HG03575 (cell line): ENCODE measurements around the gene HECTD4.

Source experiments
- ATAC-seq: cut with Tn5 transposase; IDR thresholded peaks from one replicate; pipeline ENCODE4 v1.9.1; 2021; ENCODE audit not compliant: unreplicated experiment, insufficient number of reproducible peaks, low FRiP score; ENCODE audit errors: extremely low read depth

Gene HECTD4

DNA sequence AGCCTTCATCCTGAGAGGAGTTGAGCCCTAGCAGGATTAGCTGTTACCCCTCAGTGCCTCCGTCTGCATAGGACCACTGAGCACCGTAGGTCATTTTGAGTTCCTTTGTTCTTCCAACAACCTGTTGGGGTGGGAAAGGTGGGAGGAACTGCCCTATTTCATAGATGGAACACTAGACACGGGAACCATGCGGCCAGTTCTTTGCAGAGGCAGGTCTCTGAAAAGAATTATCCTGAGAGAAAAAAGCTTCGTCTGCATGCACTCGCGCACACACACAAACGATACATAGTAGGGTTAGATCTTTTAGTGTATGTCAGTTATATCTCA is 228.4 kb downstream of the HECTD4 start:
- no peak for ATAC-seq

DNA sequence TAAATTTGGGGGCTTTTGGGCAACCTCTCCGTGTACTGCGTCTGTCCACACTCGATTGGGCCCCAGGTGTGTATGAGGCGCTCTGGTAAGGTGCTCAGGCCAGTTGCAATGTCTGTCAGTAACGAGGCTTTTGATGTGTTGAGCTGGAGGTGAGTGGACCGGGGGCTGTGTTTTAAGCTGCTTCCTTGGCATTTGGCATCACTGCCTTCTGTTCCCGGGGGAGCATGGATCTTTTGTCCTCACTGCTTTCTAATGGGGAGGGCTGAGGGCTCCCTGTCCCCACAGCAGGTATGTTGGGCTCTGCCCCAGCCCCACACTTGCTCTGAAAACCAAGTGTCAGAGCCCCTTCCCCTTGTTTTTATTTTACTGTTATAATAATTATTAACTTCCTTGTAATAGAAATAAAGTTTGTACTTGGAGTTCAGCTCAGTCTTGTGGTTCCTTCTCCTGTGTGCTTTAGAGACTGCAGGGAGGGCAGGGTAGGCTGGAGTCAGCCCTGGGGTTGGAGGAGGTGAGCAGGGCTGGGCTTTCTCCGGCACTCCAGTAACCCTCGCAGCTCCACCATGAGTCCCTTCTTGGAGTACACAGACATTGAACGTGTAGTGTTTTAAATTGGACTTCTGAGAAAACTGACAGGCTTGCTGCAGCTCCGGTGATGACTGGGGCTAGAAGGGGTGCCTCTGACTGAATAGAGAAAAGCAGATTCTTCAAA is 228.9 kb downstream of the HECTD4 start:
- no peak for ATAC-seq

DNA sequence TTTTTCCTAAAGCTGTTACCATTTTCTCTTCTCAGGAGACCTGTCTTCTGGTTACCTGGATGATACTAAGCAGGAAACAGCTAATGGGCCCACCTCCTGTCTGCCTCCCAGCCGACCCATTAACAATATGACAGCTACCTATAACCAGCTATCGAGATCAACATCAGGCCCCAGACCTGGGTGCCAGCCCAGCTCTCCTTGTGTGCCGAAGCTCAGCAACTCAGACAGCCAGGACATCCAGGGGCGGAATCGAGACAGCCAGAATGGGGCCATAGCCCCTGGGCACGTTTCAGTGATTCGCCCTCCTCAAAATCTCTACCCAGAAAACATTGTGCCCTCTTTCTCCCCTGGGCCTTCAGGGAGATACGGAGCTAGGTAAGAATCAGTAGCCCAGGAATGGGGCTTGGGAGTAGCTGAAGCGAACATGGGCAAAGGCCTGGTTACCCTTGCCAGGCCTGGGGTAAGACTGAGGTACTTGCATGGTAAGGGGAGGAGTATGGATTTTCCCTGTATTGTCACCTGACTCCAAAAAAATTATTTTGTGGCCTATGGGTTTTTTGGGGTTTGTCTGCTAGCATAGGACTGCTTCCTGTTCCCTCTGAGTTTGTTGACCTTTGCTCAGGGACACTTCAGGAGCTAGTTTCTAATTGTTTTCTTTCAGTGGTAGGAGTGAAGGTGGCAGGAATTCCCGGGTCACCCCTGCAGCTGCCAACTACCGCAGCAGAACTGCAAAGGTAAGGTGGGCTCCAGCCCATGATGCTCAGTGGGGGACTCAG is 230.3 kb downstream of the HECTD4 start:
- no peak for ATAC-seq

DNA sequence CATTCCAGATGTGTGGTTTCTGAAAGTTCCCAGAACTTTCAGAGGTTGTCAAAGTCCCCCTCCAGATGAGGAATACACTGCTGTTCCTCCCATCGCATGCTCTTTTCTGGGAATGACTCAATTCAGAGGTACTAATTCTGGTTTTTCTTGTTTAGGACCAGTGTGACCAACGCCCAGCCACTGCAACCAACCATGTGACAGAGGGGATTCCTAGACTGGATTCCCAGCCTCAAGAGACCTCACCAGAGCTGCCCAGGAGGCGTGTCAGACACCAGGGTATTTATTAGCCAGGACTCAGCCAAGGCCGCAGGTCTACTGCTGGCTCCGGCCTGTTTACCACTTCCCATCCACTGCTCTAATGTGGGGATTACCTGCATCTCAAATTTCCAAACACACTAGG is 232.6 kb downstream of the HECTD4 start:
- ATAC-seq: no peak

DNA sequence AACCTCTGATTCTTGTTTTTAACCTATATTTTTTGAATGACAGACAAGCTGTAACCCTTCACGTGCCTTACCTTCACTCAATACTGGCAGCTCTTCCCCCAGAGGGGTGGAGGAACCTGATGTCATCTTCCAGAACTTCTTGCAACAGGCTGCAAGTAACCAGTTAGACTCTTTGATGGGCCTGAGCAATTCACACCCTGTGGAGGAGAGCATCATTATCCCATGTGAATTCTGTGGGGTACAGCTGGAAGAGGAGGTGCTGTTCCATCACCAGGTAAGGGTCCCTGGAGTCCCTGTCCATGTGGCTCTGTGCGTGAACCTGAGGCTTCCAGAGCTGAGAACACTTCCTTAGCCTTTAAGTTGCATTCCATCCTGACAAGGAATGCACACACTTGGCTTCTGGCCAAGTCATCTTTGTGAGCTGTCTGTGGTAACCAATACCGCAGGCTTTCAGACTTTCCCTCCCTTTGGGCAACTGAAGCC is 234.2 kb downstream of the HECTD4 start:
- ATAC-seq: no peak

DNA sequence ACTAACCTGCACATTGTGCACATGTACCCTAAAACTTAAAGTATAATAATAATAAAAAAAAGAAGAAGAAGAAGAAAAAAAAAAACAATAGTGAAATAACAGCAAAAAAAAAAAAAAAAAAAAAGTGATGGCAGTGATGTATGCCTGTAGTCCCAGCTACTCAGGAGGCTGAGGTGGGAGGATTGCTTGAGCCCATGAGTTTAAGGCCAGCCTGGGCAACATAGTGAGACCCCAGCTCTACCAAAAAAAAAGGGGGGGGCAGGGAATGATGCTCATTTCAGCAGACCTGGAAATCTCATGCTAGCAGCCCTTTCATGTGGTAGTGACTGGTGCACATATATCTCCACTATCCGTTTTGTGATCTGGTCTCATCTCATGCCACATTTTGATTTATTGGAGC is 236.1 kb downstream of the HECTD4 start:
- ATAC-seq: no peak

DNA sequence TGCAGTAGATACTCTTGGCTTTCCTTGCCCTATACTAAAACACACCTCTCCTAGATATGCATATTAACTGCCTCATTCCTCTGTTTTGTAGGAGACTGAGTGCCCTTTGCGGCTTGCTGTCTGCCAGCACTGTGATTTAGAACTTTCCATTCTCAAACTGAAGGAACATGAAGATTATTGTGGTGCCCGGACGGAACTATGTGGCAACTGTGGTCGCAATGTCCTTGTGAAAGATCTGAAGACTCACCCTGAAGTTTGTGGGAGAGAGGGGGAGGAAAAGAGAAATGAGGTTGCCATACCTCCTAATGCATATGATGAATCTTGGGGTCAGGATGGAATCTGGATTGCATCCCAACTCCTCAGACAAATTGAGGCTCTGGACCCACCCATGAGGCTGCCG is 241.5 kb downstream of the HECTD4 start:
- ATAC-seq: no peak

DNA sequence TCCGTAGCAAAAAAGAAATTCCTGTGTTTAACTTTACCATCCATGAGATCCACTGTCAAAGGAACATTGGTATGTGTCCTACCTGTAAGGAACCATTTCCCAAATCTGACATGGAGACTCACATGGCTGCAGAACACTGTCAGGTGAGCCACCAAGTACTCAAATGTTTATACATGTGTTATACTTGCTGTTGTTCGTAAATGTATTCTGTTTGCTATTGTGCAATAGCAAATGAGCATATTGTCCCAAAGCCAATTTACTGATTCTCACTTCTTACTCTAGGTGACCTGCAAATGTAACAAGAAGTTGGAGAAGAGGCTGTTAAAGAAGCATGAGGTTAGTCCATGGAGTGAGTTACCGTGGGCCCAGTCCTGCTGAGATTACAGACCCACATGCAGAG is 247.5 kb downstream of the HECTD4 start:
- ATAC-seq: no peak

DNA sequence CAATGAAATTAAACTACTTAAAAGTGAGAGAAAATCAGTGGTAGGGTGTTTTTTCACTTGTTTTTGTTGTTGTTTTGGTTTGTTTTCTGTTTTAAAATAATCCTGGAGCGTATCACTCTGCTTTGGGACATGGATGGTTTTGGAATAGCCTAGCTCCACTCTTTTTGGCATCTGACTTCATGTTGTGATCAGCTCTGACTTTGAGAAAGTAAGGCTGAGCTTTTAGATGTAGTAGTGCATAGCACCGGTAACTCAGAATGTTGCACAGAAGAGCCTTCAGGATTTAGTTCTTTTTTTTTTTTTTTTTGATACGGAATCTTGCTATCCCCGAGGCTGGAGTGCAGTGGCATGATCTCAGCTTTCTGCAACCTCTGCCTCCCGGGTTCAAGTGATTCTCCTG is 248.8 kb downstream of the HECTD4 start:
- no peak for ATAC-seq

DNA sequence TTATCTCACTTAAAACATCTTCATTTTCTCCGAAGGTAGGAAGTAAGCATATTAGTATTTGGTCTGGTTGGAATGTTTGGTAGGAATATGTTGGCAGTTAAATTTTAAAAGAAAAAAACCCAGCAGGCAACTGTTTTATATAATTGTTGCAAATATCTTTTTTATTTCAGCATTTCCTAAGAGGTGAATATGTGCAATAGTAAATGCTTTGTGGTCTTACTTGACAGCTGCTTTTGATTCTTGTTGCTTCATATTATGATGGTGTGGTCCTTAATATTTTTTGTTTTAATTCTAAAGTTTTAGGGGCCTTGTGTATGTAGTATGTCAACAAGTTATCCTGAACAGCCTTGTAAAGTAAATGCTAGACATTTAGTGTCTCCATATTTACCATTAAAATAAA is 250.5 kb downstream of the HECTD4 start:
- ATAC-seq: no peak

DNA sequence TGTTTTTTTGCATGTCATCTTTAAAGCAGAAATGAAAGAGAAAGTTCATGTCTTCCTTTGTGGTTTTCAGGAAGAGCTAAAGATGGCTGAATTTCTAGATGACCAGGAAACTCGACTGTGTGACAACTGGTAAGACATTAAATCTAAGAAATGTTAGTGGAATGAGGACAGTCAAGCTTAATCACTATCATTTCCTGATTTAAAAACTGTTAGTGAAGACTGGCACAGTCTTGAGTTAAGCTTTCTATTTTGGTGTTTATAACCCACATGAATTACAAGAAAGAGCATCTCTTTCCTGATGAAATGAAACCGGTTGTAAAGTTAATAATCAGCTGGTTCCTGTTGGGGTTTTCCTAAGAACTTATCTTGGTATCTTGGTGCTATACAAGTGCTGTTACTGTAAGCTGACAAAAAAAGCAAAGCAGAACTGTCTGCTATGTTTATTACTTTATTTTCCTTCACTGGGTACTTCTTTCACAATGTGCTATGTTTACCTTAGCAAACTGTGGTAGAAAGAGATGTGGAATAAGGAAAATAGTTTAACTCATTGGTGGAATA is 251.7 kb downstream of the HECTD4 start:
- ATAC-seq: no peak

DNA sequence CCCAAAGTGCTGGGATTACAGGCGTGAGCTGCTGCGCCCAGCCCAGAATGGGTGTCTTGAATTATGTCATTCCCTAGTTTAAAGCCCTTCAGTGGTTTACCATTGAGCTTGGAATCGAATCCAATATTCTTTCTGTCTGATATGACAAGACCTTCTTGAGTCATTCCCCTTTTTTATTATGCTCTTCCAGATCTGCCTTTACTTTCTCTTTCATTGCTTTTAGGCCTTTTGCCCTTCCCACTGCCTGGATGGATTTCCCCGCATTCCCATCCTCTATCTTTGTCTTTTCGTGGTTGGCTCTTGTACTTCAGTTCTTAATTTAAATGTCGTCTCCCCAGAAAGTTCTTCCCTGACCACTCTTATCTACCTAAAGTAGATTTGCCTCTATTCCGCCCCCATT is 255.3 kb downstream of the HECTD4 start:
- ATAC-seq: no peak

DNA sequence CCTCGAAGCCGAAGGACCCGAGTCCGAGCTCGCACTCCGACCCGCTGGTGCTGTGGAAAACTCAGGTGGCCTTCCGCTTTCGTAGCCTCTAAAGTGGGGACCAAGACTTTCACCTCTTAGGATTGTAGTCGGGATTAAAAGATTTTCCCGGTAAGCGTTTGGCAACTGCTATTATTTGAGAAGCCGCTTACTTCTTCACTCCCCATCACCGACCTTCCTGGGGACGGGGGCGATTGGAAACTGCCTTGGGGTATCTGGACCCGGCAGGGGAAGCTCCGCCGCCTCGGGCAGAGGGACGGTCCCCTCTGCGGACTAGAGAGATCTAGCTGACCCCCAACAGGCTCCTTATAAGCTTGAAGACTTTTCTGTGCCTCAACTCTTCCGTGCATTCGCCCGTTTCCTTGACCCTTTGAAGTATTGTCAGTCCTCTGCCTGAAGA is 256.2 kb downstream of the HECTD4 start:
- ATAC-seq: no peak

DNA sequence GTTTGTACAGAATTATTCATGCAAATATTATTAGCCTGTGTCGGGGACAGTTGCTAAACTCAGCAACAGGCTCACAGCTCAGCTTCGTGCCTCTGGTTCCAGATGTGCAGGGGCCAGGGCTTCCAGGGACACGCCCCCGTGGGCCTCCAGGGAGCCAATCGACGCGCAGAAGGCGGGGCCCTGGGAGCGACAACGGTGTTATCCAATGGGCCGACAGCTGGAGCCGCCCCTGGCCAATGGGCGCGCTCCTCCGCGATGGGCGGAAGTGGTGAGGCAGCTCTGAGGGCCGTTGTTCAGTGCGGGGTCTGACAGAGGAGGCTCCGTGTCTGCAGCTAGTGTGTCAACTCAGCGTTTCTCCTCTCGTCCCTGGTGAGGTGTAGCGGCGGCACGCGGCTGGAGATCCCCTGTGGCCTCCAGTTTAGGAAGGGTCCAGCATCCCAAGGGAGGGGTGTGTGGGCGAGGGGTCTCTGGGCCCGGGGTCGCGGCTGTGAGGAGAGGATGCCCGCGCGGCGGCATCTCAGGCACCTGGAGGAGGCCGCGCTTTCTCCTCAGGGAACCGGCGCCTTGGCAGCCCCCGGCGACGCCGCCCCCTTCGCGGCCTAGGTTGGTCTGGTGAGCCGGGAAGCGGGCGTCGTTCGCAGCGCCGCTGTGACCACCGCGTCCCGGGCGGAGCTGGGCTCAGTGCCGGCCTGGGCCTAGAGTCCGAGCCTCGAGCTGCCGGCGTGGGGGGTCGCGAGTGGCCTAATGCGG is 256.8 kb downstream of the HECTD4 start, which contains the start of gene TRAFD1:
TSS of gene TRAFD1 (plus strand) at position 311 of the 750 bp plus-strand sequence. CDS start 4,963 bp downstream, outside the sequence.
- peak; percentile 68 for ATAC-seq

DNA sequence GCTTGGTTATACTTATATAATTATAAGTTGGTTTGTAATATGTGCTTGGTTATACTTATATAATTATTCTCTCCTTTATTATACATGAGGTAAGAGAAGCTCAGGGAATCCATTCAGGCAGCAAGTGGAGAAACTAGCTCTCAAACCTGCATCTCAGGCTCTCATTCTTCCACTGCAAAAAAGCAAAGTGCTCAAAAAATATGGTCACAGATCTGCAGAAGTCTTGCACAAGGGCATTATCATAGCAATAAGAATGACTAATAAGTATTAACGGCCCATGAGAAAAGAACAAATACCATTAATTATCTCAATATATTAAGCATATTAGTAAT is 257.3 kb downstream of the HECTD4 start:
- no peak for ATAC-seq

DNA sequence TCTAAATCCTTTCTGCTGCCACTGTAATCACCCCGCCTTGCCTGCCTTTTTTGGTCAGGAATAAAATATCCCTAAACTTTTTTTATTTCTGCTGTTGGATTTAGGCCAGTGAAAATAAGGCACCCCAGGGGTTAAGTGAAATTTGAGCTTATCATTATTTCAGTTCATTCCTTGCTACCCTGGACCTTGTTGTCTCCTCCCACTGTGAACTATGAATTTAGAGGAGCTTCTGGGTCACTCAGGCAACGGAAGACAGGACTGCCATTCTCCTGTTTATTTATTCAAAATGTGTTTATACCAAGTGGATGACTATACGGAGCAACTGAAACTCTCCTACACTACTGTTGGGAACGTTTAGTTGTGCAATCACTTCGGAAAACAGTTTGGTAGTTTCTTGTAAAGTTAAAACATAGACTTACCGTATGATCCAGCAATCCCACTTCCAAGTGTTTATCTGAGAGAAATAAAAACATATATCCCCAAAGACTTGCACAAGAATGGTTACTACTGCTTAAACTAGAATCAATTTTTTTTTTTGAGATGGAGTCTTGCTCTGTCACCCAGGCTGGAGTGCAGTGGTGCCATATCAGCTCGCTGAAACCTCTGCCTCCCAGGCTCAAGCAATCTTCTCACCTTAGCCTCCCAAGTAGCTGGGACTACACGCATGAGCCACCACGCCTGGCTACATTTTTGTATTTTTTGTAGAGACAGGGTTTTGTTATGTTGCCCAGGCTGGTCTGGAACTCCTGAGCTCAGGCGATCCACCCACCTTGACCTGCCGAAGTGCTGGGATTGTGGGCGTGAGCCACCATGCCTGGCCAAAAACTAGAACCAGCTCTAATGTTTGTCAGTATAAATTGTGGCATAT is 259.2 kb downstream of the HECTD4 start:
- no peak for ATAC-seq

DNA sequence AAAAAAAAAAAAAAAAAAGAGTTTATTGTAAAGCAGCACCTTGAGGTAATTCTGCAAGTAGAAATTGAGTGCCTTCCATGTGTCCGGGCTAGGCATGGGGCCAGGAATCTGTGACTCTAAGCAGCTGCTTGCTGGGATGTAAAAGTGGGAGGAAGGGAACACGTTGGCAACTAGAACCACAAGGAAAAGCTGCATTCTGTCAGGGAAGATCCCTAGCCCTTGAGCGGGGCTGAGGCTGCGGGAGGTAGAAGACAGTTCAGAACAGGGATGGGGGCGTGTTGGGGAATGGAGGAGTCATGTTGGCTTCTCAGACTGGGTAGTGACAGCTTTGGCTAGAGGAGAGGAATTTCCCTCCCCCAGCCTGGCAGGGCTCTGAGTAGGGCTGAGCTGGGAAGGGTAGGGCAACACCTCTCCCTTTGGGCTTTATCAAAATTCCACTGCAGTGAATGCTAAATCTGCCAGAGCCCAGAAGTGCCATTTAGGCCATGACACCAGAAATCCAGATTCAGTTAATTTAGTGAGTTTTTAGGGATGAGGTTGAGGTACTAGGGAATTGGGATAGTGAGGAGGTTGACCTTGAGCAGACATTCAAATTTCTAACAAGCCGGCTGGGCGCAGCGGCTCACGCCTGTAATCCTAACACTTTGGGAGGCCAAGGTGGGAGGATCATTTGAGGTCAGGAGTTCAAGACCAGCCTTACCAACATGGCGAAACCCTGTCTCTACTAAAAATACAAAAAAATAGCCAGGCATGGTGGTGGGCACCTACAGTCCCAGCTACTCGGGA is 260.3 kb downstream of the HECTD4 start:
- ATAC-seq: no peak

DNA sequence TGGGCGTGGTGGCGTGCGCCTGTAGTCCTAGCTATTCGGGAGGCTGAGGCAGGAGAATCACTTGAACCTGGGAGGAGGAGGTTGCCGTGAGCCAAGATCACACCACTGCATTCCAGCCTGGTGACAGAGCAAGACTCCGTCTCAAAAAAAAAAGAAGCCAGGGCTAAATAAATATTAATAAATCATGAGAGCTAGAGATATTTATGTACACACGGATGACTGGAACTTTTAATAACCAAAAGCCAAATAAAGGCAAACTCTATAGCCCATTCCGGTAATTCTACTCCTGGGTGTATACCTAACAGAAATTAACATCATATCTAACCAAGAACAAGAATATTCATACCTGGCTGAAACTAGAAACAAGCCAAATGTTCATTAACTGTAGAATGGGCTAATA is 264.5 kb downstream of the HECTD4 start:
- no peak for ATAC-seq
